T47D (cell line): ENCODE measurements around the gene KIF14.
"Not testable (repeated sequence)": the region's sequence is repeated elsewhere in the genome, so short reads cannot be mapped to it uniquely, and the experiment has no call there.

Experiments used
- DNase-seq, 2 experiments: peaks; one replicate each; pipeline versions ENCODE4 v3.0.0 to v3.0.0-alpha.2; 2011 to 2012; ENCODE audit warnings: low read depth in 1 of 2, low spot score in 1 of 2
- JUND ChIP-seq: IDR thresholded peaks from 2 replicates; pipeline ENCODE4 v1.6.1; 2012; ENCODE audit warnings: low read depth
- in situ Hi-C: cut with HindIII; loops from 2 replicates; pipeline ENCODE4 v1.10.0; 2016; ENCODE audit warnings: low sequenced_read_pairs, low pct_unique_long_range_greater_than_20kb

The KIF14 gene

DNA sequence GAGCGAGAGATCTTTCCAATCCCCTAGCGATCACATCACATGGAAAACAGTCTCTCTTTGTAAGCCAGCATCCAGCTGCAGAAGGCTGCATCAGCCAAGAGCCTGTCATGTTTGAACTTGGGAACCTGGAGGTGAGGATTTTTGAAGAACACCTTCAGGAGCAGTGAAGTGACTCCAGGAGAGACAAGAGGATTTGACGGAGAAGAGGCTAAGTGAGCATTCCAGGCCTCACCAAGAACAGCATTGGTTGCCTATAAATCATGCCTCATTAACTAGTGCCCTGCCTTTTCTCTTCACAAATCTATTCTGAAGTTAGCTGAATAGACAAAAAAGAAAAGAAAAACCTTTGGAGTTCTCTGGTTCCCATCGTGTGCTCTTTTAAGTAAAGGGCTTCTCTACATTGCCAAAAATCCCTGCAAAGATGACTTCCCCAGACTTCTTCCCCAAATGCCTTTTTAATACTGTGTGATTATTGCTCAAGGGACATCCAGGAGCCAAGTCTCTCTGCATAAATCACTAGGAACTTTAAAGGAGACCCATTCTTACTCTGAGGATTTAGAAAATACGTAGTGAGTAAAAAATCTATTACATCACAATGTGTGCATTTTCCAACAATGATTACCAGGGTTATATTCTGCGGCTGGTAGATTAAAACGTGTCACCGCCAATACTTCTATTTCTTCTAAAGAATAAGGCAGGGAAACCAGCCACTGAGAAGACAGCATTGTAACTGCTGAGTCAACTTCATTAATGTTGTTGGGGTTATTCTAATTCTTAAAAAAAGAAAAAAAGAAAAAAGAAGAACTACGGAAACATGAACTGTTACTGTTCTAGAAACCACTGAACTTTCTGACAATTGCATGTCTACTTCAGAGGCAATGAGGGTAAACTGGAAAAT is 95.2 kb downstream of the KIF14 start:
- DNase-seq = no peak
- no peak for TF ChIP-seq JUND
- in situ Hi-C loops = no loop called here

DNA sequence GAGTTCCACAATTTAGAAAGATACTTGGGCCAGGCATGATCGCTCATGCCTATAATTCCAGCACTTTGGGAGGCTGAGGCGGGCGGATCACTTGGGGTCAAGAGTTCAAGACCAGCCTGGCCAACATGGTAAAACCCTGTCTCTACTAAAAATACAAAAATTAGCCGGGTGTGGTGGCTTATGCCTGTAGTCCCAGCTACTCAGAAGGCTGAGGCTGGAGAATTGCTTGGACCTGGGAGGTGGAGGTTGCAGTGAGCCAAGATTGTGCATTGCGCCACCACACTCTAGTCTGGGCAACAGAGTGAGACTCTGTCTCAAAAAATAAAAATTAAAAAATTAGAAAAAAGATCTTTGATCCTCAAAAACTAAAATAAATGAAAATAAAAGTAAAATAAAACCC is 96.0 kb downstream of the KIF14 start:
- DNase-seq, in situ Hi-C loops: not testable (repeated sequence)

DNA sequence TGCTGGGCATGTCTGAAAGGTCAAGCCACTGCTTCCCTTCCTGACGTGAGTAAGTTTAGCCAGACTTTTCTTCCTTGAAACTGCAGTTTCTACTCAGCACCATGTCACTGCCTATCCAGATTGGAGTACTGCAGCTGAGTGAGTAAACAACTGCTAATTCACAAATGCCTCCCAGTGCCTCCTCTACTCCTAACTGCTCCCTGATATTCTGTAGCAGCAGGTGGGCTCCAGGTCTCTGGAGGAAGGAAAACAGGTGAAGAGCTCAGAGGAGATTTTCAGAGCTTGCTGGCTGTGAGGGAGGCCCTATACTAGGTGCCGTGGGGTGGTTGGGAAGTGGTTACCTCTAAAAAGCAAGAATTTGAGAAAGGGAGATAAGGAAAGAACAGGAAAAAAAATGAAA is 96.5 kb downstream of the KIF14 start:
- in situ Hi-C loops = no loop called here
- TF ChIP-seq JUND = no peak
- DNase-seq = no peak

DNA sequence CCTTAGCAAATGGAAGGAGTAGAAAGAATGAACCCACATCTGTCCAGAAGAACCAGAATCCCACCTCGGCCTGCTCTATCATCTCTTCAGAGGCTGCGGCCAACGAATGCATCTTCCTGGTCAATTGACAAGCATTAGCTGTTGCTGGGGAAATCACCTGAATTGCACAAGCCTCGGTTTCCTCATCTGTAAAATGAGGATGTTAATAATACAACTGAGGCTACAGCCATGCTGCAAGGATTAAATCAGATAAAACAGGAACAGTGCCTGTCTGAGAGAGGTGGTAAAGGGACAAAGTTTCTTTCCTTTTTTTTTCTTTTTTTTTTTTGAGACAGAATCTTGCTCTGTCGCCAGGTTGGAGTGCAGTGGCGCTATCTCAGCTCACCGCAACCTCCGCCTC is 99.8 kb downstream of the KIF14 start:
- in situ Hi-C loops = no loop called here
- TF ChIP-seq JUND = no peak
- DNase-seq = no peak

DNA sequence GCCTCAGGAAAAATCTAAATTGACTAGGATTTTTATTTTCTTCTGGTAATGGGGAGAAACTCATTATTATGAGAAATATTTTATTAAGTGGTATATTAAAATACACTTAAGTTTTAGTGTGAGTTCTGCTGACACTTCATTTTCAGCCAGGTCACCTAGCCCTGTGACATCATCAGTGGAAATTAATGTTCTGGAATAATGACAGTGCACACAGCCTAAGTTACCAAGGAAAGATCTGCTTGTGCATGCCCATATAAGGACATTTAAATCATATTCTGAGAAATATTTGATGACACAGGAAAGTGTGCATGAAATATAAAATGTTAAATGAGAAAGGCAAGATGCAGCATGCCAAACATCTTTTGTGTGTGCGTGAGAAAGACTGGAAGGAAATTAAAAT is 102.0 kb downstream of the KIF14 start:
- DNase-seq = no peak
- in situ Hi-C loops = no loop called here
- no peak for TF ChIP-seq JUND

DNA sequence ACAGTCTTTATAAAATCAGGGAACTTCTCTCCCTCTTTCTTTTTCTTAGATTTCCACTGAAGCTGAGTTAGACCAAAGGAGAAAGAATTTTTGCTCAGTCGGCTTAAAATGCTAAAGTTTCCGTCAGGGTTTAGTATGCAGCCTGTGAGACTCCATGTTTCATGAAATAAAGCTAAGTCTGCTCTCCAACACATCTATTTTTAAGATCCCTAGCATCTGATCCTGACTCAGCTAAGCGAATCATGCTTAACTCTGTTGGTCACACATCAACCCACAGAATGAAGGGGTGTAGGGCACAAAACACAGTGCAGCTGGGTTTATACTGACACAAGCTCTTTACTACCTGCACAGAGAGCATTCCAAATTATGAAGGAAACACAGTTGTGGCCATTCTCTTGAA is 108.4 kb downstream of the KIF14 start:
- TF ChIP-seq JUND = no peak
- no peak for DNase-seq
- in situ Hi-C loops = no loop called here

DNA sequence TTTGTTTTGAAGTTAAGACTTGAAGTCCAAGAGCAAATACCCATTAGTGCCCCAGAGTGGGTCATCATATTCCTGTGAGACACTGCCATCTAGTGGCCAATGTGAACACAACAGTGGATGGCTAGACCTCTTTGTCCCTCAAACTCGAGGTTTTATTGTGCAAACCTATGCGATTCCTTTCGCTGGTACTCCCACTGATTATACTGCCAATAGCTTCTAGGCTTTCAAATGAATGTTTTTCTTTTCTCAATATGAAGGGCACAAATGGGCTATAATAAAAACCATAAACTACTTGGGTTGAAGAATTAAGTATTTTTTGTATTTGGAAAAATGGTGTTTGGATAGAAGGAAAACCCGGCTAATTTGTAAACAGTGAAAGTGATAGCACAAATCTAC is 110.3 kb downstream of the KIF14 start:
- in situ Hi-C loops = no loop called here
- no peak for TF ChIP-seq JUND
- DNase-seq = peak; percentile 75 to 94

DNA sequence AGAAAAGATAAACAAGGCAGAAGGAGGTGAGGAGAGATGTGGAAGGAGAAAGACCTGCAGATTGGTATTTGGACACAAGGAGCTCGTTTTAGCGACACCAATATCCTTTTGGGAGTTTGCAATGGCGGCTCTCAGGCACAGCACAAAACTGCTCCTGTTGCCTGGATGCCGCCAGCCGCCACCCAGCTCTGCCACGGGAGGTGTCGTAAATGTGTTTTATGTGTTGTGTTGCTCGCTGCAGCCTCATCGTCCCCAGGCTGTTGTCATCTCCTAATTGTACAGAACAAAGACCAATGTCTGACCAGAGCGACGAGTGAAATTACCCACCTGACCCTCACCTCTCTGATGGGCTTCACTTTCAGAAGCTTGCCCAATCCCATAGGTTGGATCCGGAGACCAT is 114.1 kb downstream of the KIF14 start:
- no peak for TF ChIP-seq JUND
- in situ Hi-C loops = no loop called here
- no peak for DNase-seq

DNA sequence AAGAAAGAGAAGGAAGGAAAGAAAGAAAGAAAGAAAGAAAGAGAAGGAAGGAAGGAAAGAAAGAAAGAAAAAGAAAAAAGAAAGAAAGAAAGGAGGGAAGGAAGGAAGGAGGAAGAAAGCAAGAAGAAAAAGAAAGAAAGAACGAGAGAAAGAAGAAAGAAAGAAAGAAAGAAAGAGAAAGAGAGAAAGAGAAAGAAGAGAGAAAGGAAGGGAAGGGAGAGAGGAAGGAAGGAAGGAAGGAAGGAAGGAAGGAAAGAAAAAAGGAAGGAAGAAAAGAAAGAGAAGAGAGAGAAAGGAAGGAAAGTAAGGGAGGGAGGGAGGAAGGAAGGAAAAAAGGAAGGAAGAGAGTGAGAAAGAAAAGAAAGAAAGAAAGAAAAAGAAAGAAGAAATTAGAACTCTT is 115.3 kb downstream of the KIF14 start:
- no peak for DNase-seq
- in situ Hi-C loops = no loop called here
- TF ChIP-seq JUND = no peak
